GM12891 (cell line): ENCODE measurements around the gene DACH2.
"Not testable (repeated sequence)": the region's sequence is repeated elsewhere in the genome, so short reads cannot be mapped to it uniquely, and the experiment has no call there.

ENCODE experiments used
- POLR2A ChIP-seq: IDR thresholded peaks from 2 replicates; pipeline ENCODE4 v1.6.1; 2011; ENCODE audit warnings: low read depth, low read length, control low read depth
- POLR2AphosphoS5 ChIP-seq: IDR thresholded peaks from 2 replicates; pipeline ENCODE4 v1.6.1; 2011; ENCODE audit warnings: low read depth, low read length, control low read depth
- SPI1 ChIP-seq: IDR thresholded peaks from 2 replicates; pipeline ENCODE4 v1.6.1; 2011; ENCODE audit warnings: low read depth, low read length, control low read depth

DNA sequence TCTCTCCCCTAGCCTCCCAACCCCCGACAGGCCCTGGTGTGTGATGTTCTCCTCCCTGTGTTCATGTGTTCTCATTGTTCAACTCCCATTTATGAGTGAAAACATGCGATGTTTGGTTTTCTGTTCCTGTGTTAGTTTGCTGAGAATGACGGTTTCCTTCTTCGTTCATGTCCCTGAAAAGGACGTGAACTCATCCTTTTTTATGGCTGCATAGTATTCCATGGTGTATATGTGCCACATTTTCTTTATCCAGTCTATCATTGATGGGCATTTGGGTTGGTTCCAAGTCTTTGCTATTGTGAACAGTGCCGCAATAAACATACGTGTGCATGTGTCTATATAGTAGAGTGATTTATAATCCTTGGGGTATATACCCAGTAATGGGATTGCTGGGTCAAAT lies 33.1 kb downstream of the DACH2 start:
- TF ChIP-seq POLR2A, SPI1, POLR2AphosphoS5: not testable (repeated sequence)
